ACHN (cell line): ENCODE results near the gene LIMCH1.

Experiments used
- DNase-seq: peaks from one replicate; pipeline ENCODE4 v3.0.0-alpha.2; 2015
- in situ Hi-C: cut with HindIII; loops from 2 replicates; pipeline ENCODE4 v1.10.0; 2017; ENCODE audit warnings: low sequenced_read_pairs, low pct_ligation_motif_present, low pct_unique_long_range_greater_than_20kb

Gene LIMCH1

DNA sequence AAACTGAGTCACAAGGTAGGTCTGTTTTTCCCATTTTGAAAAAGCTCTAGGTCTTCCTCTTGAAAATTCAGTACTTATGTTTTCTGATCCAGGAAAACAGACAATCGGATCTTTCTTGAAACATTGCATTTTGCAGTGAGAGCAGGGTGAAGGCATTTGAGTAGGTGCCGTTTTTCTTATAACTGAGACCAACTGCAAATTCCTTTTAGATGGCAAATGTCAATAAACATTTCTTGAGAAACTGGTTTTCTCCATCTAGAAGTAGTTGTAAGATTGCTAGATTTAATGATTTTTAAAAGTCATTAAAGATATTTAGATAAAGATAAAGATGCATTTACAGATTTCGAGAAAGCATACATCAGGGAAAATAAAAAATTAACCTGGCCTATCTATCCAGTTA is 118.1 kb downstream of the LIMCH1 start:
- in situ Hi-C loops, result no loop called here
- no peak for DNase-seq

DNA sequence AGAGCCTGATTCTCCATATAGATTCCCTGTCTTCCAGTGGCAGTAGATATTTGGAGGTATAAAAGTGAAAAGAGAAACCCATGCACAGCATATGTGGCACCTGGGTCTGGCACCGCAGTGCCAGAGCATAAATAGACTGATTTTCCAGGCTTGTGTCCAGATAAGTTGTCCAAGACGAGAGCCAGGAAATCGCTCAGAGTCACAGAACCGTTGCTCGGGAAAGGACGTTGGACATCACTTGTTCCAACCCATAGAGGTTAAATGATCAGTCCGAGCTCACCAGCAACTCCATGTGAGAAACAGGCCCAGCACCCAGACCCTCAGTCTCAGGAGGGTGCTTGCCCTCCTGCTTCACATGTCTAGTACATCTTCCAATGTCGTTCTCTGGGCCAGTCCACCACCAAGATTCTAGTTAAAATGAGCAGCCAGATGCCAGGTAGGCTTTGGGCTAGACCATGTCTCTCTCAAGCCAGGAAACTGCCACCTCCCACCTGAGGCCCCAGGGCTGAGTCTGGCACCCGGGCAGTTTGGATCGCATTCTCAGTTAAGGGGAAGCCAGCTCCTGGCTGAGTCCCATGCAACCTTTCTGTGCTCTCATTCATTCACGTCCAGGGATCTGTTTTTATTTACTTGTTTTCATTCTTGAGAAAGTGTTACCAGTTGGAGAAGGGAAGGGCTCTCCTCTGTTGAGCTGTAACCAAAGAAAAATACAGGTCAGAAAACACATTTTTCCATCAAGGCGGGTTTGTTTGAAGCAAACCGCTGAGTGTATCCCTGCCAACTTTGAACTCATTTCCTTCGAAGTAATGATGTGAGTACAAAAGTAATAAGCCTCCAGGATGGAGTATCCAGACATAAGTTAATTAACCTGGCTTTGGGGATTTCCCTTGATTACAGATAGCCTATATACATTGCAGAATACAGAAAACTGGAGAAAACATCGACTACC is 118.9 kb downstream of the LIMCH1 start:
- no peak for DNase-seq
- in situ Hi-C loops, result no loop called here

- DNase-seq, result no peak
- in situ Hi-C loops, result no loop called here
Measured at GRCh38 chr4:41657561-41657960, 119.6 kb downstream of the LIMCH1 start.

GRCh38 chr4:41658163-41658562 is 120.2 kb downstream of the LIMCH1 start:
- no peak for DNase-seq
- in situ Hi-C loops, result no loop called here

DNA sequence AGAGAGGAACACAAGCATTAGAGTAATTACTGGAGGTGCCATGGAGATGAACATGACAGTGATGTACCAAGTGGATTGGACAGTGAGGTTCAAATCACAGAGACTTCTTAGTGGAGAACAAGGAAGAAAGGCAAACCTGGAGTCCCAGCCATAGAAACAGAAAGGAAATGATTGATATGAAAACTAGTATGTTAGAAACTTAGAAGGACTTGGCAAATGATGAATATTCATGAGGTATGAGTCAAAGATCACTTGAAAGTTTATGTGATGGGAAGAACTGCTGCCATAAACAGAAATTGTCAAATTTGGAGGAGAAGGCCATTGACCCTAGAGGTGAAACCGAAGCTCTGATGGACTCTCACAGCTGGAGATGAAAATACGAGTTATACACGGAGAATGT is 122.4 kb downstream of the LIMCH1 start:
- in situ Hi-C loops, result no loop called here
- no peak for DNase-seq

- peak; percentile 25 for DNase-seq
- in situ Hi-C loops, result no loop called here
Measured at GRCh38 chr4:41661442-41662076, 123.6 kb downstream of the LIMCH1 start.

DNA sequence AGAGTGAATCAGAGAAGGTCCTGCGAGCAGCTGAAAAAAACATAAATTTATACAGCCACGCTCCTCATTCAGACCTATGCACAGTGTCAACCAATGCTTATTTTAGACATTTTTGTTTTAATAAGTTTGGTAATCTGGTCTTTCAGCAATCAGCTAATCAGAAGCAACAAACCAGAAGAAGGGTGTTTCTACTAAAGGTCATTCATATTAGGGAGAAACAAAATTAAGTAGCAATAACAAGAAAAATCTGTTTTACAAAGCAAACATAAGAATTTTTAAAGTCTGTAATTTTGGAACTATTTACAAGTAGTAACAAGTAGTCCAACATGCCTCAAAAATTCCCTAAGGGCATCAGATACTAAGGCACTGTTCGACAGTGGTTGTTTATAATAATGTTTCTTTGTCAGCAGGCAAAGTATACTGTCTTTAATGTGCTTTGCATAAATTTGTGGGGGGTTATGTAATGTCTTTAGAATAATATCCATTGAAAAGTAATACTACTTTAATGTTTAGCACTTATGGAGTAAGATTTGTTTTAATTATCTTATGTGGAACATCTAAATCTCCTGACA is 127.8 kb downstream of the LIMCH1 start:
- DNase-seq, result no peak
- in situ Hi-C loops, result no loop called here

GRCh38 chr4:41668024-41668423 is 130.1 kb downstream of the LIMCH1 start:
- DNase-seq, result no peak
- in situ Hi-C loops, result no loop called here

DNA sequence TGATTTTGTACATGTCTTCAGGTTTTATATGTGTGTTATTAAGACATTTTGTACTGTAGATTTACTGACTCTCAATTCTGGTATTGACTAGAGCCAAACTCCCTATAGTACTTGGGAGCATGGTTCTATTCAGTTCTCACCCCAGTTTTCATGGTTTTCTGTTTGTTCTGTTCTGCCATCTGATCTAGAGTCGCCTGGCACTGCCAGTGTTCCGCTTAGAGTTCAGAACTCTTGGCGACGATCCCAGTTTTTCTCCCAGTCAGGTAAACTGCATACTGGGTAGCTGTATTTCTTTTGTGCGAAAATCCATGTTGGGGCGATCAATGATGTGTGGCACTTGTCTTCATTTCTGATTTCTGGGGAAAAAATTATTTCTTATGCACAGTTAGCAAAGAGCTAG is 132.6 kb downstream of the LIMCH1 start:
- DNase-seq, result no peak
- in situ Hi-C loops, result no loop called here

DNA sequence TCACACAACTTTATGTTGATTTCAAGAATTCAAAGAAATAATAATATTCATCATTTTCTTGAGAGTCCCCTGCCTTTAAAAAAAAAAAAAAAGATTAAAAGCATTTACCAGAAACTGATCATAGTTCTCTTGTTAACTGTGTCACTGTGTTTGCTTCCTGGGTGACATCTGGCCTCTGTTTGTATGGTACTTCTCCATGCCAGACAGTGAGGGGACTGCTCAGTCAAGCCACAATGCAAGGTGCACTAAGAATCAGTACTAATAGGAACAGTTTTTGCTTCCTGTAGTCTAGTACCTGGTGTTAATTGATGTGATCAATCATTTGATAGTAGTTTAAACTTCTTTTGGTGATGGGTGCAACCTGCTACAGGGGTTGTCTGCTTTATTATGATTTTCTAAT is 133.0 kb downstream of the LIMCH1 start:
- in situ Hi-C loops, result no loop called here
- no peak for DNase-seq

DNA sequence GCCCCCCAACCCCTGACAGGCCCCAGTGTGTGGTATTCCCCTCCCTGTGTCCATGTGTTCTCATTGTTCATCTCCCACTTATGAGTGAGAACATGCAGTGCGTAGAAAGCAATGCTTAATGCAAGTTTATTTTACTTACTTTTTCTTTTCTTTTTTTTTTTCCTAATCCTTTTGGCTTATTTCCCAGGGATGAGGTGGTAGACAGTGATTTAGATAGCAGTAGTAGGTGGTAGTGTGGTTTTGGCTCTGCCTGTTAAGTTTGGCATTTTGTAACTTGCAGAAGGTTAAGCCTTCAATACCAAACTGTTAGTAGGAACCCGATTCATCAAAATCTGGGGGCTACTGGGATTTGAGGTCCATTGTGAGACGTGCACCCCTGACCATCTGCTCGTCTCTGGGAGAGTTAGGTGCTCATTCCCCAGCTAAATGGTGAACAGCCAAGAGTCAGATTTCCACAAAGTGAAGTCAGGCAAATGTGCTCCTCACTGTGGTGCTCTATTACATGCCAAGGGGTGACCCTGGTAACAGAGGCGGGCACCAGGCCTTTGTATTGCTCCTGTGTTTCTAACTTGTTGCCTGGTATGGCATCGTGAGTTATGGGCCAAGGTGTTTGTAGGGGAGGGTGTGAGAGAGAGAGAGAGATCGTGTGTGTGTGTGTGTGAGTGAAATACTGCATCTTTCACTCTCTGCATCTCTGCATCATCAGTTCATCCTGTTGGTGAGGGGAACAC is 140.3 kb downstream of the LIMCH1 start:
- in situ Hi-C loops, result no loop called here
- no peak for DNase-seq

- in situ Hi-C loops, result no loop called here
- DNase-seq, result no peak
Measured at GRCh38 chr4:41678951-41679350, 141.0 kb downstream of the LIMCH1 start.

DNA sequence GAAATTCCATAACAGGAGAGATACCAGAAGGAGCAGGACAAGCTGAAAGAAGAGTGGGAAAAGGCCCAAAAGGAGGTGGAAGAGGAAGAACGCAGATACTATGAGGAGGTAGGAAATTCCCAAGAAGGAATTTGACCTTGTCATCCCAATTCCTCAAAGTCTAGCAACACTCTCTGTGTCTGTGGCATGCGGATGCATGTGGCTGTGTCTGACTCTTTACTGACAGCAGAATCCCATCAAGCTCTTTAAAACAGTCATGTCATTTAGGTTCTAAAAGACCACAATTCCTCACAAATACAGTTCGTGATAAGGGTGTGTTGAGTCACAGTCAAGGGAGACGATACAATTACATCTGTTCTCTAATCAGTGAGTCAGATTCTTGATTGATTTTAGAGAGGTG is 142.0 kb downstream of the LIMCH1 start:
- in situ Hi-C loops, result no loop called here
- no peak for DNase-seq

- in situ Hi-C loops, result no loop called here
- DNase-seq, result no peak
Measured at GRCh38 chr4:41681054-41681453, 143.1 kb downstream of the LIMCH1 start.

GRCh38 chr4:41683326-41683725 is 145.4 kb downstream of the LIMCH1 start:
- peak; percentile 16 for DNase-seq
- in situ Hi-C loops, result no loop called here

- no peak for DNase-seq
Measured at GRCh38 chr4:41686893-41687292, 148.9 kb downstream of the LIMCH1 start.

DNA sequence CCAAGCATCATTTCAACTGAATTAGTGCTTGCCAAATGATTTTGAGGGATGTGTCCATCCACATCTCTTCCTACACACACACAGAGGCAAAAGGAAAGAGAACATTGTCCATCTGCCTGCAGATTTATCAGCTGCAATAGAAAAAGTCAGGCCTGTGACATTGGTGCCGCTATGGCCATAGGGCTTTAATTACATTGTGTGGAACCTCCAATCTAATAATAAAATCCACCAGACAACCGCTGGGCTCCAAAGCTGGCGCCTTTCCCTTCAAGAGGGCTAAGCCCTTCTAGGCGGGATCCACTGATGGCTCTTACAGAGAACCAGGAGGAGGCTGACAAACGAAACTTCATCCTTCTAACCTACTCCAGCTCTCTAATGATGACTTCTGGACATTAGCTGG is 150.0 kb downstream of the LIMCH1 start:
- in situ Hi-C loops, result no loop called here

More at GRCh38 chr4:41686893-41687292, 148.9 kb downstream of the LIMCH1 start:
- in situ Hi-C loops, result no loop called here

DNA sequence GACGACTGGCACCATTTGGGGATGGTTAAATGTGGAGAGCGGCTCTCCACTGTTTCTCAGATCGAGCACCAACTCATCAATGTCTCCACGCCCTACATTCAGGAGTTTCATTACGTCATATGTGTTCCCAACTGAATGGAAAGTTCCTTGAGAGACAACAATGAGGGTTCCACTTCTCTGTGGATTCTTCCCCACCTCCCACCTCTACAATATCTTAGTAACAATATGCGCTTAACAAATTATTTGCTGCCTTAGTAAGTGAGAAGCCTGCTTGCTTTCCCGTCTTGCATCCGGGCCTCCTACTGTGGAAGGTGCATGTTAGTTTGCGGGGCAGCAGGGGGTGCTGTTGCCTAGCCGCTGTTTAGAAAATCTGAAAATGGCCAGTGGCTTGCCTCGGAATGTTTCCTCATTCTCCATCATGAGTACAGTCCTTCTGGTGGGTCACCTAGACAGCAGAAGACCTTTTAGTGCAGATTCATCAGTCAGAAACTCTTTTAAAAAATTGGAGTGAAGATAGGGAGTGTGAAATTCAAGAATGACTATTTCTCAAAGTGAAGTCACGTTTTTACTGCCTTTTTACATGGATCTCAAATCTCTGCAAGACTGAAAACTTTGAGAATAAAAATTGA is 154.9 kb downstream of the LIMCH1 start:
- DNase-seq, result peak; percentile 51
- in situ Hi-C loops, result no loop called here

More for the DNA sequence above, 150.0 kb downstream of the LIMCH1 start:
- DNase-seq, result no peak
